Sigmoid colon (tissue), 4 donors: Measurements from ENCODE around the gene NSUN7.

Experiments
- EP300 ChIP-seq, 4 donors: sonication (generic); formaldehyde crosslinking; IDR thresholded peaks; one replicate each; pipeline ENCODE4 v1.6.1; 2017; ENCODE audit warnings: antibody characterized with exemption in 4 of 4
- POLR2A ChIP-seq, 2 donors: fragments of 450-650 bp; IDR thresholded peaks; one replicate each; pipeline ENCODE4 v1.6.1; 2016; ENCODE audit warnings: antibody characterized with exemption in 2 of 2, mild to moderate bottlenecking in 2 of 2, moderate library complexity in 2 of 2
- TF ChIP-seq, protein P1 (sequence below), 4 experiments: fragments of 450-650 bp in 3 of 4; fragments of 200-600 bp in 1 of 4; IDR thresholded peaks; one replicate each; pipeline ENCODE4 v1.5.1; 2016 to 2019; ENCODE audit warnings: antibody characterized with exemption in 4 of 4, mild to moderate bottlenecking in 3 of 4, moderate library complexity in 2 of 4

DNA sequence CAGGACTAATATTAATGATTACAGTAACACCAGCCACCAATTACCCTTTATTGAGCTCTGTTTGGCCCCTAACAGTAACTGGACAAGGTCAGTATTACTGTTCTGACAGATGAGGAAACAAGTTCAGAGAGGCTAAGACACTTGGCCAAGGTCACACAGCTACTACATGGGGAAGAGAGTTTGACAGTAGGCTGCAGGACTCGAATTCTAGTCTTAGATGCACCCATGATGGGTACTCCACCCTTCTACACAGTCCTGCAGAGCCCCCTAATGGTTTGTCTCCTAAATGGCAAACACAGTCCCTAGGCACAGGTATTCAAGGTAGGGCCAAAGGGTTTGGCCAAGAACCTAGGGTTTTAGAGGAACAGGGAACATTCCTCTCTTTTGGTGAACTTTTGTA, 93.9 kb downstream of the NSUN7 start:
- TF ChIP-seq, protein P1, sequence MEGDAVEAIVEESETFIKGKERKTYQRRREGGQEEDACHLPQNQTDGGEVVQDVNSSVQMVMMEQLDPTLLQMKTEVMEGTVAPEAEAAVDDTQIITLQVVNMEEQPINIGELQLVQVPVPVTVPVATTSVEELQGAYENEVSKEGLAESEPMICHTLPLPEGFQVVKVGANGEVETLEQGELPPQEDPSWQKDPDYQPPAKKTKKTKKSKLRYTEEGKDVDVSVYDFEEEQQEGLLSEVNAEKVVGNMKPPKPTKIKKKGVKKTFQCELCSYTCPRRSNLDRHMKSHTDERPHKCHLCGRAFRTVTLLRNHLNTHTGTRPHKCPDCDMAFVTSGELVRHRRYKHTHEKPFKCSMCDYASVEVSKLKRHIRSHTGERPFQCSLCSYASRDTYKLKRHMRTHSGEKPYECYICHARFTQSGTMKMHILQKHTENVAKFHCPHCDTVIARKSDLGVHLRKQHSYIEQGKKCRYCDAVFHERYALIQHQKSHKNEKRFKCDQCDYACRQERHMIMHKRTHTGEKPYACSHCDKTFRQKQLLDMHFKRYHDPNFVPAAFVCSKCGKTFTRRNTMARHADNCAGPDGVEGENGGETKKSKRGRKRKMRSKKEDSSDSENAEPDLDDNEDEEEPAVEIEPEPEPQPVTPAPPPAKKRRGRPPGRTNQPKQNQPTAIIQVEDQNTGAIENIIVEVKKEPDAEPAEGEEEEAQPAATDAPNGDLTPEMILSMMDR (IDR thresholded peaks at IDR 0.05): no peak
- TF ChIP-seq EP300 (IDR thresholded peaks at IDR 0.05): no peak
- TF ChIP-seq POLR2A (IDR thresholded peaks at IDR 0.05): no peak
